ENCODE measurements around the gene CAPZB.

Gene CAPZB

GRCh38 chr1:19402031-19402813 is 83.1 kb downstream of the CAPZB start:
- Histone ChIP-seq H3K36me3 (ENCODE audit: insufficient read depth, low read length) (peaks cover 13% of the 10 kb centered on the region), H3K9me2 (ENCODE audit: low read depth, low read length) (no peaks in the 10 kb centered on the region), H3K79me2 (ENCODE audit: insufficient read depth, low read length) (no peaks in the 10 kb centered on the region), H3K27ac (ENCODE audit: low read depth, low read length, poor library complexity, severe bottlenecking) (no peak overlapping the region), H3K9me3 (ENCODE audit: low read length) (no peaks in the 10 kb centered on the region), H3K9ac (ENCODE audit: low read length) (no peak overlapping the region), H3F3A (ENCODE audit: insufficient read depth, low read length) (no peaks in the 10 kb centered on the region), H3K4me2 (ENCODE audit: low read length) (no peak overlapping the region), H3K4me1 (ENCODE audit: insufficient read depth, low read length, severe bottlenecking) (no peaks in the 10 kb centered on the region), H3K27me3 (ENCODE audit: insufficient read depth, low read length) (no peaks in the 10 kb centered on the region), H3K4me3 (ENCODE audit: low read depth, low read length, poor library complexity, severe bottlenecking) (no peak overlapping the region), H4K20me1 (ENCODE audit: insufficient read depth, low read length) (no peaks in the 10 kb centered on the region), H2AFZ (ENCODE audit: low read length) (no peak overlapping the region)
- TF ChIP-seq CTCF (IDR thresholded peaks at IDR 0.05; ENCODE audit: low read length) (no peak), EZH2 (IDR thresholded peaks at IDR 0.05; ENCODE audit: borderline replicate concordance, low read length) (no peak)

DNA sequence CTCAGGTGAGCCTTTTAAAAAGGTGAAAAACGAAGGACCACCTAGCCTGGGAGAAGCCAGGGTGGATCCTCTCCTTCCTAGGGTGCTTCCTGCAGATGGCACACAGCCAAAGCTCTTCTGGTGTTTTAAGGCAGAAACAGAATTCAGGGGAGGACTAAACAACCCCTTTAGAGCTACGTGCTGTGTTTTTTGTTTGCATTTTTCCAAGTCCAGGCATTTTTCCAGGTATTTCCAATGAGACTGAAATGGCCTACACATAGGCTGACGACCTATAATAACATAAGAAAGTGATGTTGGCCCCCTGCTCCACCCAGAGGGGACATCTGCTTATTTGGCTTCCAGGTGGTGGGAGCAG is 83.8 kb downstream of the CAPZB start:
- no peak for TF ChIP-seq CTCF (IDR thresholded peaks at IDR 0.05; ENCODE audit: low read length)
- no peak for TF ChIP-seq EZH2 (IDR thresholded peaks at IDR 0.05; ENCODE audit: borderline replicate concordance, low read length)
- no peak overlapping the region for H3K9ac ChIP-seq (ENCODE audit: low read length)
- H3F3A ChIP-seq (ENCODE audit: insufficient read depth, low read length) = no peaks in the 10 kb centered on the region
- no peaks in the 10 kb centered on the region for H3K79me2 ChIP-seq (ENCODE audit: insufficient read depth, low read length)
- H2AFZ ChIP-seq (ENCODE audit: low read length) = no peak overlapping the region
- no peak overlapping the region for H3K27ac ChIP-seq (ENCODE audit: low read depth, low read length, poor library complexity, severe bottlenecking)
- no peak overlapping the region for H3K4me3 ChIP-seq (ENCODE audit: low read depth, low read length, poor library complexity, severe bottlenecking)
- H3K36me3 ChIP-seq (ENCODE audit: insufficient read depth, low read length) = peaks cover 13% of the 10 kb centered on the region
- no peaks in the 10 kb centered on the region for H3K9me3 ChIP-seq (ENCODE audit: low read length)
- no peaks in the 10 kb centered on the region for H3K27me3 ChIP-seq (ENCODE audit: insufficient read depth, low read length)
- no peak overlapping the region for H3K4me2 ChIP-seq (ENCODE audit: low read length)
- H3K9me2 ChIP-seq (ENCODE audit: low read depth, low read length) = no peaks in the 10 kb centered on the region
- no peaks in the 10 kb centered on the region for H4K20me1 ChIP-seq (ENCODE audit: insufficient read depth, low read length)
- no peaks in the 10 kb centered on the region for H3K4me1 ChIP-seq (ENCODE audit: insufficient read depth, low read length, severe bottlenecking)

- H3K4me1 ChIP-seq (ENCODE audit: insufficient read depth, low read length, severe bottlenecking) = peaks cover under 1% of the 10 kb centered on the region
Measured at GRCh38 chr1:19400875-19401534, 84.3 kb downstream of the CAPZB start.

More at GRCh38 chr1:19400875-19401534, 84.3 kb downstream of the CAPZB start:
- no peaks in the 10 kb centered on the region for H4K20me1 ChIP-seq (ENCODE audit: insufficient read depth, low read length)
- H3K79me2 ChIP-seq (ENCODE audit: insufficient read depth, low read length) = no peaks in the 10 kb centered on the region
- no peak overlapping the region for H3K4me2 ChIP-seq (ENCODE audit: low read length)
- no peaks in the 10 kb centered on the region for H3F3A ChIP-seq (ENCODE audit: insufficient read depth, low read length)
- no peaks in the 10 kb centered on the region for H3K9me2 ChIP-seq (ENCODE audit: low read depth, low read length)
- no peaks in the 10 kb centered on the region for H3K27me3 ChIP-seq (ENCODE audit: insufficient read depth, low read length)
- no peak overlapping the region for H3K9ac ChIP-seq (ENCODE audit: low read length)
- H3K27ac ChIP-seq (ENCODE audit: low read depth, low read length, poor library complexity, severe bottlenecking) = no peak overlapping the region
- peaks cover 13% of the 10 kb centered on the region for H3K36me3 ChIP-seq (ENCODE audit: insufficient read depth, low read length)
- no peaks in the 10 kb centered on the region for H3K9me3 ChIP-seq (ENCODE audit: low read length)
- H3K4me3 ChIP-seq (ENCODE audit: low read depth, low read length, poor library complexity, severe bottlenecking) = no peak overlapping the region
- H2AFZ ChIP-seq (ENCODE audit: low read length) = no peak overlapping the region
- TF ChIP-seq EZH2 (IDR thresholded peaks at IDR 0.05; ENCODE audit: borderline replicate concordance, low read length) = no peak
- no peak for TF ChIP-seq CTCF (IDR thresholded peaks at IDR 0.05; ENCODE audit: low read length)

Data from OCI-LY1 (cell line).